Activated CD4-positive, CD25-positive, alpha-beta regulatory T cell (primary cell): Measurements from ENCODE around the gene NDUFAF5.
A peak's percentile ranks its signal among the peaks of the same experiment; 100 is the strongest.
"Not testable (repeated sequence)": the region's sequence is repeated elsewhere in the genome, so short reads cannot be mapped to it uniquely, and the experiment has no call there.

ENCODE experiments used
- DNase-seq, 4 experiments: peaks; one replicate each; lab custom pipeline; 2025; lab: John Stamatoyannopoulos, UW

The NDUFAF5 gene

GRCh38 chr20:13784893-13785715 lies at the start of gene NDUFAF5, which contains the start of gene ESF1:
TSS of gene NDUFAF5 (plus strand) at chr20:13785028. CDS start at chr20:13785069, 41 bp downstream.
TSS of gene ESF1 (minus strand) at chr20:13784919. CDS start at chr20:13783140, 1,779 bp downstream.
- DNase-seq, result peak; percentile 78 to 84 (median 78)

GRCh38 chr20:13735826-13736225 lies 49.0 kb upstream of the NDUFAF5 start:
- no peak for DNase-seq

- no peak for DNase-seq
Observed at GRCh38 chr20:13736436-13737191, 48.2 kb upstream of the NDUFAF5 start.

GRCh38 chr20:13738187-13738586 lies 46.6 kb upstream of the NDUFAF5 start:
- DNase-seq, result not testable (repeated sequence)

- no peak for DNase-seq
Observed at GRCh38 chr20:13739731-13740649, 44.8 kb upstream of the NDUFAF5 start.

- DNase-seq, result no peak
Observed at GRCh38 chr20:13741879-13742278, 42.9 kb upstream of the NDUFAF5 start.

- no peak for DNase-seq
Observed at GRCh38 chr20:13744352-13744751, 40.5 kb upstream of the NDUFAF5 start.

- no peak for DNase-seq
Observed at GRCh38 chr20:13745784-13746183, 39.0 kb upstream of the NDUFAF5 start.

GRCh38 chr20:13749811-13750210 lies 35.0 kb upstream of the NDUFAF5 start:
- no peak for DNase-seq

GRCh38 chr20:13753436-13754036 lies 31.3 kb upstream of the NDUFAF5 start:
- DNase-seq, result no peak

GRCh38 chr20:13755809-13756208 lies 29.0 kb upstream of the NDUFAF5 start:
- DNase-seq, result no peak

- no peak for DNase-seq
Observed at GRCh38 chr20:13756551-13756950, 28.3 kb upstream of the NDUFAF5 start.

- DNase-seq, result no peak
Observed at GRCh38 chr20:13758884-13759283, 25.9 kb upstream of the NDUFAF5 start.

GRCh38 chr20:13760451-13760946 lies 24.3 kb upstream of the NDUFAF5 start:
- not testable (repeated sequence) for DNase-seq

- no peak for DNase-seq
Observed at GRCh38 chr20:13765299-13765698, 19.5 kb upstream of the NDUFAF5 start.

GRCh38 chr20:13765868-13766416 lies 18.9 kb upstream of the NDUFAF5 start:
- DNase-seq, result no peak

- no peak for DNase-seq
Observed at GRCh38 chr20:13770141-13770540, 14.7 kb upstream of the NDUFAF5 start.

GRCh38 chr20:13771853-13772453 lies 12.9 kb upstream of the NDUFAF5 start:
- no peak for DNase-seq

GRCh38 chr20:13772529-13772928 lies 12.3 kb upstream of the NDUFAF5 start:
- no peak for DNase-seq

GRCh38 chr20:13775867-13776266 lies 9.0 kb upstream of the NDUFAF5 start:
- no peak for DNase-seq

GRCh38 chr20:13777171-13777601 lies 7.6 kb upstream of the NDUFAF5 start:
- DNase-seq, result no peak
